ENCODE results near the gene CCL4L2.
"Not testable (repeated sequence)": the region's sequence is repeated elsewhere in the genome, so short reads cannot be mapped to it uniquely, and the experiment has no call there.

Gene CCL4L2

GRCh38 chr17:36210439-36211211 lies at the start of gene CCL4L2:
Gene CCL4L2, plus strand, starts transcription at chr17:36211063.
- not testable (repeated sequence) for DNase-seq (ENCODE audit: low read depth in 2 of 2)

DNA sequence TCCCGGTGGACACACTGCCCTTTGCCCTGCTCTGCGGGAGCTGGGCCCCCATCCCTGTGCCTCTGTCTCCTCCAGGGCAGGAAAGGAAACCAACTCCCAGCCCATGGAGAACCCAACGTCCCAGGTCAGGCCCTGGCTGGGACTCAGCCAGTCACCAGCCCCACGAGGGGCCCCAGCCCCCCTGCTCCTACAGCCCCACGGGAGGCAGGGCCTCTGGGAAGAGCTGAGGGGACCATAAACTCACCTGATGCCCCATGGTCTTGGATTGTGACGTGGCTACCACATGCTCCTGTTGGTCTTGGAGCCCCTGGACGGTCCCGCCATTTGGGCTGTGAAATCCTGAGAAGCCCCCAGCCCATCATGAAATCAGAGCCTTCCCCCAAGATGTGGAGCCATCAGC lies 42.0 kb upstream of the CCL4L2 start:
- not testable (repeated sequence) for DNase-seq (ENCODE audit: low read depth in 2 of 2)

GRCh38 chr17:36176536-36176935 lies 34.3 kb upstream of the CCL4L2 start, which contains the start of gene TBC1D3B:
Gene TBC1D3B, minus strand, starts transcription at chr17:36176636. Its CDS starts 1,586 bp downstream, at chr17:36175050.
- not testable (repeated sequence) for DNase-seq (ENCODE audit: low read depth in 2 of 2)

GRCh38 chr17:36181446-36182175 lies 29.3 kb upstream of the CCL4L2 start:
- not testable (repeated sequence) for DNase-seq (ENCODE audit: low read depth in 2 of 2)

- DNase-seq (ENCODE audit: low read depth in 2 of 2): no peak
Observed at GRCh38 chr17:36182176-36183000, 28.5 kb upstream of the CCL4L2 start.

DNA sequence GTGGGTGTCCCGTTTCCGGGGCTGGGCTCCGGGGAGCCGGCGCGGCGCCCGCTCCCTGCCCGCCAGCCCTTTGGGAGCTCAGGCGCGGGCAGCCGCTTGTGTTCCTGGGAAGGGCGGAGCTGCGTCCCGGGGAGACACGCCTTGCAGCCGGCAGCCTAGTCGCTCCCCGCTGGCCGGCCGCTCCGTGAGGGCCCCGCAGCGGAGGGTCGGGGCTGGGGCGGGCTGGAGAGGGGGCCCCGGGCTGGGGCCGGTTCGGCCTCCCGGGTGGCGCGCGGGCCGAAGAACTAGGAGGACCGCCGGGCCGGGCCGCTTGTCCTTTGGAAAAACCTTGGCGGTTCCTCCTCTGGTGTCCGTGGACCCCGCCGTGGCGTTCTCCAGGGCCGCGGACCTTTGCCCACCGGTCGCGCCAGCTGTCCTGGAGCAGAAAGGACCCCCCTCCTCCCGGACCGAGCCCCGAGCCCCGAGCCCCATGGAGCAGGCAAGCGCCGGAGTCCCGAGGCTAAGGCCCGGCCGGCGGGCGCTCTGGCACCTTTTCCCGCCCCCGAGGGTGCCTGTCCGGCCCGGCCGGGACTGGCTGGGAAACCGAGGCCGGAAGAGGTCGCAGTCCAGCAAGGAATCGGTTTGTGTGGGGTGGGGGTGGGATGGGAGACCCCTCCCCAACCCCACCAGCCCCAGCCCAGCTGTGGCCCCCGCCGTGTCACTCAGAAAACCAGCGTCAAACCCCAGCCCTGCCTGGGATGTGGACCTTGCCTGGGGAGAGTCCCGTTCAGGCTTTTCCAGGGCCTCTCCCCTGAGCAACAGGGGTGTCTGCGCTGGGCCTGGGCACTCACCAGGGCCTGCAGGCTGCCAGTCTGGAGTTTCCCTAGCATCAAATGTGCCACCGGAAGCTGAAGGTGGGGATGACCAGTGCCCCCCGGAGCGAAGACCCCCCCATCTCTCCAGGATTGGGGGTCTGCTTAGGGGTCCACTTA lies 27.6 kb upstream of the CCL4L2 start:
- DNase-seq (ENCODE audit: low read depth in 2 of 2): no peak

- no peak for DNase-seq (ENCODE audit: low read depth in 2 of 2)
Observed at GRCh38 chr17:36184023-36184765, 26.7 kb upstream of the CCL4L2 start.

GRCh38 chr17:36185416-36185815 lies 25.4 kb upstream of the CCL4L2 start:
- no peak for DNase-seq (ENCODE audit: low read depth in 2 of 2)

DNA sequence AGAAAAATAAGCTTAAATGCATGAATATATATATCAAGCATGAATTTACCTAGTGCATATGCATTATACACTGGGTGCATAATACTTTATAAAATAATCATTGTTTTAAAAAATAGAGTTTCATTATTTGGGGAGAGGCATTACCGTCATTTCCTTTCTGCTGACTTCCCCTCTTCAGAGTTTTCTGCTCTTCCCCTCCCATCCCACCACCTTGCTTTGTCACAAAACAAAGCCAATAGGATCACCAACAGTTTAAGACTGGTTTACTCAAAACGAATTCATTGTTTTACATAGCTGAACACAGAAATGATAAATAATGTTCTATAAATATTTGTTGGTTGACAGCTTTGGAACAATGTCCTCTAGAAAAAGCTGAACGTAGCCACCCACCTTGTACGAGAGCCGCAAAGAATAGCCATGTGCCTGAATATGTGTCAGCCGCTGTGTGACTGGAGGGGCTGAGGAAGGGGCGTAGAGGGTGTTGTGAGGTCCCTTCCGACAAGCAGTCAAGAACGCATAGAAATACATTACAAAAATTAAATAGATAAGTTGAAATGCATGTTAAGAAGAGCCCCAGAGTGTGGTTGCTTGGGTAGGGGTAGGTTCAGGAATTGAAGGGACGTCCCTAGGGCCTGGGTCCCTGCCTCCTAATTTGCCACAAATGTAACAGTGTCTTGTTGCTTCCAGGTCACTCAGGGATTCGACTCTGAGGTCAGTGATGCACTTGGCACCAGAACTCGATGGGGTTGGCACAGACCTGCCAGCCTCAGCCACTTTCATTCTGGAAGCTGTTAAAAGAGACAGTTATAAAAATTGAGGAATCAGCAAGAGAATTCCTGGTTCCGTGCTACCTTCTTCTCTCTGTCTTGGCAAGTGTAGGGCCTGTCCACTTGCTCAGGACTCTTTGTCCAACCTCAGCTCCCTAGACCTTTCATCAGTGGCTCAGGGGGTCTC lies 23.8 kb upstream of the CCL4L2 start:
- DNase-seq (ENCODE audit: low read depth in 2 of 2): not testable (repeated sequence)

GRCh38 chr17:36187943-36188665 lies 22.8 kb upstream of the CCL4L2 start:
- not testable (repeated sequence) for DNase-seq (ENCODE audit: low read depth in 2 of 2)

GRCh38 chr17:36188891-36189306 lies 22.0 kb upstream of the CCL4L2 start:
- DNase-seq (ENCODE audit: low read depth in 2 of 2): no peak

DNA sequence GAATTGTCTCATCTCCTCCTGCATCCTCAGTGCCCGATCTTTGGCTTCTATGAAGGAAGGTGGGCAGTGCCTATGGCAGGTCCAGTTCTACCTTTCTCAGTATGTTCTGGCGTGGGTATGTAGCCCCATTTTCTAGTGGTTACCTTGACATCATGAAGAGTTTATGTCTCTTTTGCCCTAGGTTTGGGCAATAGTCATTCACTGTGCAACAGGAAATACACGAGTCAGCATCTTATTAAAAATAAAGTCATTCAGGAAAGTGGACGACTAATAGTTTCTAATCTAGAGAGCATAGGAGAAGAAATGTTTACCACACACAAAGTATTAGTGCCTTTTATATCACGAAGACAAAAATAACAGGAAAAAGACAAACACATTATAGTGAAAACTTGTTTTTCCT lies 20.9 kb upstream of the CCL4L2 start:
- not testable (repeated sequence) for DNase-seq (ENCODE audit: low read depth in 2 of 2)

- DNase-seq (ENCODE audit: low read depth in 2 of 2): not testable (repeated sequence)
Observed at GRCh38 chr17:36190549-36191330, 20.1 kb upstream of the CCL4L2 start.

DNA sequence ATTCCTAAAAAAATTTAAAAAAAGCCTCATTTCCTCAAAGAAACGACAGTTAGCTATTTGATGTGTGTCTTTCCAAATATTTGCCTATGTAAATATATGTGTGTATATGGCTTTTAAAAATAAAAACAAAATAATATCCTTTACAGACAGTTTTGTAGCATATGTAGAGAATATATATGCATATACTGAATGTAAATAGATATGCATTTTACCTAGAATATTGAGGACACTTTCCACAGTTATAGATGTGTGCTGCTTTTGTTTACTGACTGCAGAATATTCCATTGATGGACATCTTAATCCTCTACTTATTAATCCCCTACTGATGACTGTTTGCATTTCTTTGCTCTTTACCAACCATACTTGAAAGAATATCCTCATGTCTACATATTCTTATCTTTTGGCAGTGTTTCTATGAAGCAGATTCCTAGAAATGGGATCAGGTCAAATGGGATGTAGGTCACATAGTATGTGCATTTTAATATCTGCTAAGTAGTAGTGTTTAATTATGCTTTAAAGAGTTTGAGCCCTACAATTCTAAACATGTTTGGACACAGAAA lies 17.6 kb upstream of the CCL4L2 start:
- no peak for DNase-seq (ENCODE audit: low read depth in 2 of 2)

- not testable (repeated sequence) for DNase-seq (ENCODE audit: low read depth in 2 of 2)
Observed at GRCh38 chr17:36194147-36194831, 16.6 kb upstream of the CCL4L2 start.

GRCh38 chr17:36194832-36195433 lies 15.9 kb upstream of the CCL4L2 start:
- DNase-seq (ENCODE audit: low read depth in 2 of 2): not testable (repeated sequence)

Measured in stimulated activated CD8-positive, alpha-beta memory T cell treated with anti-CD3 and anti-CD28 coated beads, Interleukin-2, amount 100 ng/mL, for 1 hour (primary cell).